HK-2 (cell line): ENCODE data around the gene ZBED2.
"Not testable (repeated sequence)": the region's sequence is repeated elsewhere in the genome, so short reads cannot be mapped to it uniquely, and the experiment has no call there.

Experiments
- DNase-seq: peaks from one replicate; pipeline ENCODE4 v3.0.0-alpha.2; 2018; ENCODE audit not compliant: unreplicated experiment

ZBED2 gene

GRCh38 chr3:111595232-111595631 is at the start of gene ZBED2:
ZBED2 (minus strand) TSS chr3:111595346; CDS start chr3:111594201, 1,145 bp downstream.
- no peak for DNase-seq

DNA sequence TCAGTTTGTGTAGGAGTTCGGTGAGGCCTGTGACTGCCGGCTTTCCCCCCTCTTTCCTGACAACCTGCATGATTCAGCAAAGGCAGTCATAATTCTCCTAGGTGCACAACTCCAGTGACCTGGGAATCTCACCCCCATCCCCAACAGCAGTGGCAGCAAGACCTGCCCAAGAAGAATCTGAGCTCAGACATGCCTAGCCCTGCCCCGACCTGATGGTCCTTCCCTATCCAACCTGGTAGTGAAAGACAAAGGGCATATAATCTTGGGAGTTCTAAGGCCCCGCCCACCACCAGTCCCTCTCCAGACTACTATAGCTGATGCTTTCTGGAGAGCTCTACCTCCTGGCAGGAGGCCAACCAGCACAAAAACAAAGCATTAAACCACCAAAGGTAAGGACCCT is 44.2 kb upstream of the ZBED2 start:
- no peak for DNase-seq

GRCh38 chr3:111636366-111636885 is 41.3 kb upstream of the ZBED2 start:
- DNase-seq, result no peak

DNA sequence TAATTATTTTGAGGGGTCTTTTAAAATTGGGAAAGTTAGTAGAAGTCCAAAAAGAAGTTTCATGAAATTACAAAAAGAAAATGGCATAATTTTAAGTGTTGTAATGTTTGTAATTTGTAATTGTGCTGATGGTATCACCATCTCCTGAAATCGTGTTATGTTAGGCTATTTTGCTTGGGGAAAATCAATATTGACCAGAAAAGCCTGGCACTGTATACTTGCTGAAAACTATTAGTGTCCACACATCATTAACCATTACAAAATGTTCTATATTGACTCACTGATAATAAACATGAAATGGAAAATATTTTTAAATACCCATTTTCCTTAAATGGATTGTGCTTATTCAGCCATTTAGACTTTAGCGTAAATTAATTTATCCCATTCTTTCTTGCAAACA is 40.3 kb upstream of the ZBED2 start:
- no peak for DNase-seq

DNA sequence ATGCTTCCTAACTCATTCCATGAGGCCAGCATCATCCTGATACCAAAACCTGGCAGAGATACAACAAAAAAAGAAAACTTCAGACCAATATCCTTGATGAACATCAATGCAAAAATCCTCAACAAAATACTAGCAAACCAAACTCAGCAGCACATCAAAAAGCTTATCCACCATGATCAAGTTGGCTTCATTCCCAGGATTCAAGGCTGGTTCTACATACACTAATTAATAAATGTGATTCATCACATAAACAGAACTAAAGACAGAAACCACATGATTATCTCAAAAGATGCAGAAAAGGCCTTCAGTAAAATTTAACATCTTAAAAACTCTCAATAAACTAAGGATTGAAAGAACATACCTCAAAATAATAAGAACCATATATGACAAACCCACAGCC is 35.5 kb upstream of the ZBED2 start:
- DNase-seq, result not testable (repeated sequence)

- not testable (repeated sequence) for DNase-seq
These were observed 33.9 kb upstream of the ZBED2 start for GRCh38 chr3:111629018-111629417.

- DNase-seq, result no peak
These were observed 31.9 kb upstream of the ZBED2 start for GRCh38 chr3:111627092-111627491.

- peak; percentile 28 for DNase-seq
These were observed 26.4 kb upstream of the ZBED2 start for GRCh38 chr3:111621535-111621934.

GRCh38 chr3:111619833-111620232 is 24.7 kb upstream of the ZBED2 start:
- DNase-seq, result no peak

- DNase-seq, result no peak
These were observed 23.8 kb upstream of the ZBED2 start for GRCh38 chr3:111618945-111619344.

DNA sequence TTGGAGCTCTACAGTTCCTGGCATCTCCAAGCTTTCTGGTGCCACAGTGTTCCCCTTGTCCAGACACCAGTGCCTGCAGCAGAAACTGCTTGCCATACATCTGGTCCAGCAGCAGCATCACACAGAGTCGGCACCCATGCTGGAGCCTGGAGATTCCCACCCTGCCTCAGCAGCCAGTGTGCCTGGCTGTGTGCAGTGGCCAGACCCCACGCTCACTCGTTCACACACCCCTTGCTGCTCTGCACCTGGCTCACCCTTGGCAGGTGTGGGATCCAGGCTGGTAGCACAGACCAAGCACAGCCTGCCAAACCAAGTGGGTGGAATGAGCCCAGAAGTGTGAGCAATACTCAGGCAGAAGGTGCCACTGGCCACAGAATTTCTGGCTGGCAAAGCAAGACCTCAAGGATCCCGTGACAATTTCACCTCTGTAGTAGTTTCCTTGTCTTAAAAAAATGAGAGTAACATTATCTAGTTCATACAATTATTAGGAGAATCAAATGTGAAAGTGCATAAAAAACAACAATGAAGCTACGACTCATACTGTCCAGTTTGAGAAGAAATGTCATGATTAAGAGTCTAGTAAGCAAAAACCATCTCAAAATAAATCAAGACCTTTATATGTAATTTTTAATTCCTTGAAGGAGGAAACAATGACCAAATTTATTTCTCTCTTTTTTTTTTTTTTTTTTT is 22.9 kb upstream of the ZBED2 start:
- no peak for DNase-seq

GRCh38 chr3:111617406-111617805 is 22.3 kb upstream of the ZBED2 start:
- DNase-seq, result no peak

- no peak for DNase-seq
These were observed 21.4 kb upstream of the ZBED2 start for GRCh38 chr3:111616417-111617105.

DNA sequence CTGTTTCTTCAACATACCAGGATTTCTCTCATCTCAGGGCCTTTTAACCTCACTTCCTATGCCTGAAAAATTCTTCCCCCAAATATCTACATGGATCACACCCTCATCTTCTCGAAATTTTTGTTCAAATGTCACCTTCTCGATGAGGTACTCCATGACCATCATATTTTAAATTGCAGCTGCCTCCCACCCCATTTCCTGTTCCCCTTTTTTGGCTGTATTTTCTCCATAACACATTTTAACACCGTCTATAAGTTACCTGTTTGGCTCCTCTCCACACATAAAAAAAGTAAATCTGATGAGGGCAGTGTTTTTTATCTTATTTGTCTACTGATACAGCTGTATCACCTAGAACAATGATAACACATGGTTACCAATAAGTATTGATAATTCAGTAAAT is 20.7 kb upstream of the ZBED2 start:
- no peak for DNase-seq

DNA sequence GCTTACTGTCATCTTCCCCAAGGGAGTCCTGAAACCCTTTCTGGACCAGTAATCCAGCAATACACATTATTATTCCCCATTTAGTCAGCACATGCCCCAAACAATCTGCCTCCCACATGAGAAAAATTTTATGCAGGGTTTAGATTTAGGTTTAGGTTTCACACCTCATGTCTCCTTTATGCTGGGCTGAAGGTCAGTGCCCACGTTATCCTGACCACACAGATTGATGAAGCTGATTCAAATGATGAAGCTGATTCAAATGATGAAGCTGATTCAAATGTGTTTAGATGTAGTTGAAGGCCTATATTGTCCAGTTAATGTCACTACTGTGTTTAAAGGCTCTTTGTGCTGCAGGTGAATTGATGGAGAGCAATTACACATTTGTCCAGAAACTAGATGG is 18.1 kb upstream of the ZBED2 start:
- no peak for DNase-seq

DNA sequence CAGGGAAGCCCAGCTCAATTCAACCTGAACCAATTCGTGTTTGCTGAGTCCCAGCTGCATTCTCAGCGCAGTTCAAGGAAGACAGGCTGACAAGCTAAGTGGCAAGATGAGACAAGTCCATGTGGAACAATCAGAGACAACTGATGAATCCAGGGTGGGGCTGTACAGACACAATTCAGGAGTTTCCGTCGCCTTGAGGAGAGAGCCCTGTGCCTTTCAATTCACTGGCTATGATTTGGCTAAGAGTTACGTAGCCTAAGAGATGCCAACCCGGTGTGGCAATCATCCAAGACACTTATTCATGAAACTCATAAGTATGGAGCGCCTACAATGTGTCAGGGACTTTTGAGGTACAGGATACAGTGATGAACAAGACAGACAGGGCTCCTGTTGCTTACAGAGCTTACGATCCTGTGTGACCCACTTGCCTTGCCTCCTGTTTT is 15.5 kb upstream of the ZBED2 start:
- DNase-seq, result no peak

DNA sequence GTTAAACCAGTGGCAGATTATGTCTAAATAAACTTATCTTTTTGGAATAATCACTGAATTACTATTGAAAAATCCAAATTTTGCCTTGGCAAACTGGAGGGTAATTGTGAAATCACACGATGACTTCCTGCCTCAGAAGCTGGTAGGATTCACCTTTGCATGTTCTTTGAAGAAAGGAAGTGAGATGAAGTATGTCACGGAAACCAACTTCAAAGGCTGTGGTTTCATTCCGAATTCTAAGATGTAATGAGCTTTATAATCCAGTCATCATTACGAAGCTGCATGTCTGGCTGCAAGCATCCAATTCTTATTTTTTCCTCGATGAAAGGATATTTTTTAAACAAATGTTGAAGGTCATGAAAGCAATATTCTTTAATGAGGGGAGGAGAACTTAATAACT is 15.0 kb upstream of the ZBED2 start:
- DNase-seq, result no peak

GRCh38 chr3:111609700-111610099 is 14.6 kb upstream of the ZBED2 start:
- DNase-seq, result no peak

DNA sequence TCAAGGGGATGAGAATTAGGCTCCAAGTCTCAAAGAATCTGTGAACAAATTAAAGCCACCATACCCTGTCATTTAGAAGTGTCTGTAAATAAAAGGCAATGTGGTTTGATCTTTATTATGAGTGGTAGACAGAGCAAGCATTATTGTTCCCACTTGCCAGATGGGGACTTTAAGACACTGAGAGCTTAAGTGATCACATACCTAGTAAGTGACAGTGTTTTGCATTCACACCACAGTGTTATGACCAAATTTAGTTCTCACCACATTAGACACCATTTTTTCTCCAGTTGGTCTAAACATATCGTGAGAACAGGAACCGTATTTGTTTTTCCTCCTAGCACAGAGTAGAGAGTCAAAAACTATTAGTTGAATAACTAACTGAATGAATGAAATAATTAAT is 13.2 kb upstream of the ZBED2 start:
- DNase-seq, result no peak

DNA sequence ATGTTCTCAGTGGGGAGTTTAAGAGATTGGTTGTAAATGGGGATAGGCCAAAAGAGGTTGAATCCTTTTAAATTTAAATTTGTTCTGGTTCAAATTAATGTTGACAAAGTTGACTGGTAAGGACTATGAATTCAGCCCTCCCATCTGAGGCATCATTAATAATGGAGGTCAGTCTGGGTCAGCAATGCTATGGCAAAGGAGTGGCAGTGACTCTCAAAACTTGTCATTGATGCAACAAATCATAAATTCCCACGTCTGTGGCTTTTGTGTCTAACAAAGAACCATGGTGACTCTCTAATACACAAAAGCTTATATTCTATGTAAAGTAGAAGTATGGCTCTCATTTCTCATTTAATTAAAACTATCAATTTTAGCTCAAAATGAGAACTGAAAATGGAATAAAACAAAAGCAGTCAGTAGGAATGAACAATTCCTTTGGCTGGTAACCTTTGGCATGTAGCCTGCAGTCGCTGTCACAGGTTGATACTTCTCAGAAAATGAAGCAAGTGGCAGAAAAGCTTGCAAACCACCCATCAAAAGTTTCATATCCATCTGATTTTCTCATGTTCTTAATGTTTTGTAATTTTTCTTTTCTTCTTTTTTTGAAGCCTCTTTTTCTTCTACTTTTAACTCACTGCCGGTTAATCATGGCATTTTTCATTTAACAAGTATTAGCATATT is 12.2 kb upstream of the ZBED2 start:
- no peak for DNase-seq

DNA sequence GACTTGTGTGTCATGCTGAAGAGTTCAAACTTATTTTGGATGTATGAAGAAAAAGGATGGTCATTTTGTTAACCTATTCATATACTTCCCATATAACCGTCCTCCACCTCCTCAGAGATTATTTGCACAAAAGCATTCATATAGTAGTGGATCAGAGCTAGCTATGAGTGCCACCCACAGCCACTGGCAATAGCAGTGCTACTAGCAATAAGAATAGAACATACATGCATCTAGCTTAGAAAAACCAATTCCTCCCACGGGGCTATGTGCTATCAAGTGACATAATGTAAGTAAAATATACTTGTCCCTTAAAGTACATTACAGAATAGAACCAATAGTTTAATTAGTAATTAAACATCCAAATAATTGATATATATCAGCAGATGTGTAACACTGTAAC is 10.3 kb upstream of the ZBED2 start:
- no peak for DNase-seq

- no peak for DNase-seq
These were observed 9.9 kb upstream of the ZBED2 start for GRCh38 chr3:111605018-111605417.

DNA sequence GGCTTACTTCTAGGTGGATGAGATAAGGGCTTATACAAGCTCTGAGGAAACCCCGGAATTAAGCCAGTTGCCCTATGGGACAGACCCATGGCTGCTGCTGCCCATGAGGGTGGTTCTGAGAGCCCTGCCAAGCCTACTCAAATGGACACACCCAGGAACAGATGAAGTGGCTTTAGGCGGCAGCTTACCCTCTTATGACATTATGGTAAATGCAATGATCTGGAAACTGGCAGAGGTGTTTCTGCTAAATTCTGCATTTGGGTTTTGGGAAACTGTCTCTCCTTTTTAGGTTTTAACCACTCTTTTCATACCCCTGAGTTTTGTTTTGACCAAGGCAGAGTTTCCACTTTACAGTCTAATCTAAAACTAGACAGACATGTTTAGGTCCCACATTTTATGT is 9.0 kb upstream of the ZBED2 start:
- DNase-seq, result no peak
